ENCODE data around the gene STX10. TPM values are rescaled to one million over a fixed set of nuclear protein-coding genes. Genes with fewer than 3 reads are reported as not detected.
A peak's percentile ranks its signal among the peaks of the same experiment; 100 is the strongest.

Gene STX10
- total RNA-seq, 1 experiment from 2014 or later, result 179 TPM

DNA sequence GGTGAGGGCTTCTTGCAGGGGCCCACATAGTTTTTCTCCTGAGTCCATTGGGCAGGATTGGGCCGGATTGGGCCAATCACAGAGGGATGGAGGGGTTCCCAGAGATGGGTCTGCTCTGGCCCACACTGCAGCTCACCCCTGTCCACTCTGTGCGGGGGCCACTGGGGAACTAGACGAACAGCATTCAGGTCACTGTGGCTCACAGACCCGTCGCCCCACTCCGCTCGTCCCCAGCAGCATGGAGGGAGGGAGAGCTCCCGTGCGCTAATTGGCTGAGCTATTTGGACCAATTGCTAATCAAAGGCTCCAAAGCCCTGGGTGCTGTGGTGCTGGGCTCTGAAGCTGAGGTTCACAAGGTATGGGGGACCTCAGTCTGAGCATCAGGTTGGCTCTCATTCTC, 20.8 kb downstream of the STX10 start:
- no peaks in the 10 kb centered on the region for H3K9me2 ChIP-seq (replicated peaks; ENCODE audit: low read length)
- H2AFZ ChIP-seq (ENCODE audit: low read length), result no peak overlapping the region
- no peak overlapping the region for H3K27ac ChIP-seq (ENCODE audit: low read length)
- no peak for TF ChIP-seq EZH2 (IDR thresholded peaks at IDR 0.05; ENCODE audit: low read length, unreplicated experiment)
- no peak for TF ChIP-seq EZH2phosphoT487 (IDR thresholded peaks at IDR 0.05; ENCODE audit: borderline replicate concordance, low read length)
- no peak for TF ChIP-seq CTCF (conservative IDR thresholded peaks at IDR 0.05; ENCODE audit: low read depth, low read length)
- peaks cover 13% of the 10 kb centered on the region for H3K36me3 ChIP-seq (ENCODE audit: low read depth, low read length)
- ATAC-seq (no peak), DNase-seq (no peak)
- peaks cover 99% of the 10 kb centered on the region for H3K79me2 ChIP-seq (ENCODE audit: low read length)
- peaks cover 34% of the 10 kb centered on the region for H4K20me1 ChIP-seq (ENCODE audit: low read length)
- ChIA-PET CTCF (interaction anchor here (1.1 kb wide), 1 partner anchor 152 kb away, joined by 3 read pairs; no protein-coding TSS in a partner anchor), POLR2A (ENCODE audit: unreplicated experiment) (no interaction called here)
- no peaks in the 10 kb centered on the region for H3K9me3 ChIP-seq (ENCODE audit: low read length)
- intact Hi-C loops (cut with micrococcal nuclease), result no loop called here
- BruUV-seq (replicated peaks), result no TSS peak
- peaks cover 4% of the 10 kb centered on the region for H3F3A ChIP-seq (ENCODE audit: low read length, unreplicated experiment)
- no peak overlapping the region for H3K4me2 ChIP-seq (ENCODE audit: low read length)
- no peaks in the 10 kb centered on the region for H3K27me3 ChIP-seq (ENCODE audit: low read length)
- no peaks in the 10 kb centered on the region for H3K4me1 ChIP-seq (ENCODE audit: insufficient read depth, low read length)
- H3K9ac ChIP-seq (ENCODE audit: low read length), result no peak overlapping the region
- no peak overlapping the region for H3K4me3 ChIP-seq (ENCODE audit: low read length)

GRCh38 chr19:13128583-13128982, 21.6 kb downstream of the STX10 start:
- Histone ChIP-seq H3K36me3 (ENCODE audit: low read depth, low read length) (peaks cover 17% of the 10 kb centered on the region), H3K27me3 (ENCODE audit: low read length) (no peaks in the 10 kb centered on the region), H4K20me1 (ENCODE audit: low read length) (peaks cover 36% of the 10 kb centered on the region), H3K9me2 (replicated peaks; ENCODE audit: low read length) (no peaks in the 10 kb centered on the region), H3F3A (ENCODE audit: low read length, unreplicated experiment) (peaks cover 4% of the 10 kb centered on the region), H3K4me1 (ENCODE audit: insufficient read depth, low read length) (no peaks in the 10 kb centered on the region), H3K4me2 (ENCODE audit: low read length) (no peak overlapping the region), H3K9me3 (ENCODE audit: low read length) (no peaks in the 10 kb centered on the region), H2AFZ (ENCODE audit: low read length) (no peak overlapping the region), H3K79me2 (ENCODE audit: low read length) (peaks cover 99% of the 10 kb centered on the region), H3K4me3 (ENCODE audit: low read length) (no peak overlapping the region), H3K27ac (ENCODE audit: low read length) (no peak overlapping the region), H3K9ac (ENCODE audit: low read length) (no peak overlapping the region)
- POLR2A ChIA-PET (ENCODE audit: unreplicated experiment), result no interaction called here
- no peak for DNase-seq
- no TSS peak for BruUV-seq (replicated peaks)
- peak; percentile 35; the same call in 1 of the 2 replicates for ATAC-seq
- intact Hi-C loops (cut with micrococcal nuclease), result no loop called here
- CTCF ChIA-PET, result no interaction called here
- no peak for TF ChIP-seq EZH2 (IDR thresholded peaks at IDR 0.05; ENCODE audit: low read length, unreplicated experiment)
- no peak for TF ChIP-seq CTCF (conservative IDR thresholded peaks at IDR 0.05; ENCODE audit: low read depth, low read length)
- no peak for TF ChIP-seq EZH2phosphoT487 (IDR thresholded peaks at IDR 0.05; ENCODE audit: borderline replicate concordance, low read length)

GRCh38 chr19:13127811-13128575, 22.2 kb downstream of the STX10 start:
- H4K20me1 ChIP-seq (ENCODE audit: low read length), result peaks cover 41% of the 10 kb centered on the region
- H3K4me1 ChIP-seq (ENCODE audit: insufficient read depth, low read length), result no peaks in the 10 kb centered on the region
- TF ChIP-seq EZH2phosphoT487 (IDR thresholded peaks at IDR 0.05; ENCODE audit: borderline replicate concordance, low read length) (no peak), EZH2 (IDR thresholded peaks at IDR 0.05; ENCODE audit: low read length, unreplicated experiment) (no peak), CTCF (conservative IDR thresholded peaks at IDR 0.05; ENCODE audit: low read depth, low read length) (no peak)
- DNase-seq, result no peak
- H3K79me2 ChIP-seq (ENCODE audit: low read length), result peaks cover 99% of the 10 kb centered on the region
- peaks cover 4% of the 10 kb centered on the region for H3F3A ChIP-seq (ENCODE audit: low read length, unreplicated experiment)
- no peak overlapping the region for H3K27ac ChIP-seq (ENCODE audit: low read length)
- H3K27me3 ChIP-seq (ENCODE audit: low read length), result no peaks in the 10 kb centered on the region
- H3K9me2 ChIP-seq (replicated peaks; ENCODE audit: low read length), result no peaks in the 10 kb centered on the region
- intact Hi-C loops (cut with micrococcal nuclease), result no loop called here
- no peak overlapping the region for H3K4me2 ChIP-seq (ENCODE audit: low read length)
- H2AFZ ChIP-seq (ENCODE audit: low read length), result no peak overlapping the region
- no peak for ATAC-seq
- ChIA-PET POLR2A (ENCODE audit: unreplicated experiment) (no interaction called here), CTCF (interaction anchor here (0.6 kb wide), 1 partner anchor 120 kb away, joined by 13 read pairs; no protein-coding TSS in a partner anchor)
- BruUV-seq (replicated peaks), result TSS peak; percentile 9
- no peaks in the 10 kb centered on the region for H3K9me3 ChIP-seq (ENCODE audit: low read length)
- peaks cover 18% of the 10 kb centered on the region for H3K36me3 ChIP-seq (ENCODE audit: low read depth, low read length)
- H3K9ac ChIP-seq (ENCODE audit: low read length), result no peak overlapping the region
- H3K4me3 ChIP-seq (ENCODE audit: low read length), result no peak overlapping the region
